ENCODE results near the gene RABGGTB. TPM values are rescaled to one million over a fixed set of nuclear protein-coding genes. Genes with fewer than 3 reads are reported as not detected.
"Not testable (repeated sequence)": the region's sequence is repeated elsewhere in the genome, so short reads cannot be mapped to it uniquely, and the experiment has no call there.

The RABGGTB gene
- total RNA-seq, 2 experiments from 2014 or later, result 91.7 to 97.2 TPM

DNA sequence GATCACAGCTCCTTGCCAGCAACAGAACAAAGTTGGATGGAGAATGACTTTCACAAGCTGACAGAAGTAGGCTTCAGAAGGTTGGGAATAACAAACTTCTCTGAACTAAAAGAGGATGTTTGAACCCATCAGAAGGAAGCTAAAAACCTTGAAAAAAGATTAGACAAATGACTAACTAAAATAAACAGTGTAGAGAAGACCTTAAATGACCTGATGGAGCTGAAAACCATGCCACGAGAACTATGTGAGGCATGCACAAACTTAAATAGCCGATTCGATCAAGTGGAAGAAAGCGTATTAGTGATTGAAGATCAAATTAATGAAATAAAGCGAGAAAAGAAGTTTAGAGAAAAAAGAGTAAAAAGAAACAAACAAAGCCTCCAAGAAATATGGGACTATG is 7.4 kb upstream of the RABGGTB start:
- H3K4me1 Mint-ChIP-seq (ENCODE audit: low read depth); H3K36me3 Mint-ChIP-seq (ENCODE audit: low read depth); H3K9me3 Mint-ChIP-seq (ENCODE audit: insufficient read depth); ATAC-seq; H3K27ac Mint-ChIP-seq; CTCF ChIA-PET; POLR2A ChIA-PET; H3K4me3 Mint-ChIP-seq; DNase-seq: not testable (repeated sequence)
- peaks cover 17% of the 10 kb centered on the region for H3K27me3 Mint-ChIP-seq (ENCODE audit: low read depth)

DNA sequence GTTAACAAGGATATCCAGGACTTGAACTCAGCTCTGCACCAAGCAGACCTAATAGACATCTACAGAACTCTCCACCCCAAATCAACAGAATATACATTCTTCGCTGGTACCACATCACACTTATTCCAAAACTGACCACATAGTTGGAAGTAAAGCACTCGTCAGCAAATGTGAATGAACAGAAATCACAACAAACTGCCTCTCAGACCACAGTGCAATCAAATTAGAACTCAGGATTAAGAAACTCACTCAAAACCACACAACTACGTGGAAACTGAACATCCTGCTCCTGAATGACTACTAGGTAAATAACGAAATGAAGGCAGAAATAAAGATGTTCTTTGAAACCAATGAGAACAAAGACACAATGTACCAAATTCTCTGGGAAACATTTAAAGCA is 5.9 kb upstream of the RABGGTB start:
- H3K36me3 Mint-ChIP-seq (ENCODE audit: low read depth); CTCF ChIA-PET; H3K27ac Mint-ChIP-seq; POLR2A ChIA-PET; H3K4me3 Mint-ChIP-seq; ATAC-seq; DNase-seq; H3K4me1 Mint-ChIP-seq (ENCODE audit: low read depth); H3K9me3 Mint-ChIP-seq (ENCODE audit: insufficient read depth): not testable (repeated sequence)
- peaks cover 17% of the 10 kb centered on the region for H3K27me3 Mint-ChIP-seq (ENCODE audit: low read depth)

DNA sequence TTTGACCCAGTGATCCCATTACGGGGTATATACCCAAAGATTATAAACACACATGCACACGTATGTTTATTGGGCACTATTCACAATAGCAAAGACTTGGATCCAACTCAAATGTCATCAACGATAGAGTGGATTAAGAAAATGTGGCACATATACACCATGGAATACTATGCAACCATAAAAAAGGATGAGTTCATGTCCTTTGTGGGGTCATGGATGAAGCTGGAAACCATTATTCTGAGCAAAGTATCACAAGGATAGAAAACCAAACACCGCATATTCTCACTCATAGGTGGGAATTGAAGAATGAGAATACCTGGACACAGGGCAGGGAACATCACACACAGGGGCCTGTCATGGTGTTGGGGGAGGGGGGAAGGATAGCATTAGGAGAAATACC is 2.1 kb upstream of the RABGGTB start:
- CTCF ChIA-PET; H3K9me3 Mint-ChIP-seq (ENCODE audit: insufficient read depth); DNase-seq; H3K27ac Mint-ChIP-seq; H3K4me3 Mint-ChIP-seq; ATAC-seq; POLR2A ChIA-PET: not testable (repeated sequence)
- H3K36me3 Mint-ChIP-seq (ENCODE audit: low read depth), result peaks cover 29% of the 10 kb centered on the region
- peaks cover 27% of the 10 kb centered on the region for H3K4me1 Mint-ChIP-seq (ENCODE audit: low read depth)
- H3K27me3 Mint-ChIP-seq (ENCODE audit: low read depth), result peaks cover 16% of the 10 kb centered on the region

DNA sequence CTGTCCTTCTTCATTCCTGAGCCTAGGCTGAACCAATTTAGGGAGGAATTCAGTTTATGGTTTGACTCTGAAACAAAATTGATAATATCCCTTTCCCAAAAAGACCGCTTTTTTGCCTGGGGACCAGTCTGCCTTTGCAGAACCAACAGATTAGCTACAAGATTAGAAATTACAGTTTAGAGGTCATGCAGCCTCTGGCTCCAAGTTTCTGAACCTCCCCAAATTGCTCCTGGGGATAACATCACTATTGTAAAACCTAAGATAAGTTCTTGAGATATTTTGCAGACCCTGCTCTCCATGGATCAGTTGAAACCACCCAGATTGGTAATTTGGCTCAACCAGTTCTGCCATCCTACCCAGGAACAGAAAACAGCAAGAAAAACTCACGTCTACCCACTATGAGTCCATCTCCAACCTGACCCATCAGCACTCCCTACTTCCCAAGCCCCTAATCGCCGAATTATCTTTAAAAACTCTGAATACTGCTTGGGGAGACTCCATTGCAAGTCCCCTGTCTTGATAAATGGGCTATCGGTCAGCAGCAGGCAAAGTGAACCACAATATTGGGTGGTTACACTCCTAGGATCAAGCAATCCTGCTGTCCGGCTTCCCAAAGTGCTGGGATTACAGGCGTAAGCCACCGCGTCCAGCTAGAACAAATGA is 605 bp upstream of the RABGGTB start:
- H3K27me3 Mint-ChIP-seq (ENCODE audit: low read depth), result peaks cover 6% of the 10 kb centered on the region
- POLR2A ChIA-PET, result interaction anchor here (0.6 to 2.2 kb wide), 7 partner anchors 10 to 1966 kb away, joined by 3 to 21 read pairs (median 3); partner anchors contain the start of gene MSH4
- no peak for DNase-seq
- H3K9me3 Mint-ChIP-seq (ENCODE audit: insufficient read depth), result no peaks in the 10 kb centered on the region
- H3K4me3 Mint-ChIP-seq, result peak overlapping the region; percentile 99
- peaks cover 44% of the 10 kb centered on the region for H3K36me3 Mint-ChIP-seq (ENCODE audit: low read depth)
- CTCF ChIA-PET, result interaction anchor here (1.3 kb wide), 1 partner anchor 15 kb away, joined by 3 read pairs; no protein-coding TSS in a partner anchor
- H3K27ac Mint-ChIP-seq, result peak overlapping the region; percentile 98
- peaks cover 38% of the 10 kb centered on the region for H3K4me1 Mint-ChIP-seq (ENCODE audit: low read depth)
- peak; percentile 13 for ATAC-seq

DNA sequence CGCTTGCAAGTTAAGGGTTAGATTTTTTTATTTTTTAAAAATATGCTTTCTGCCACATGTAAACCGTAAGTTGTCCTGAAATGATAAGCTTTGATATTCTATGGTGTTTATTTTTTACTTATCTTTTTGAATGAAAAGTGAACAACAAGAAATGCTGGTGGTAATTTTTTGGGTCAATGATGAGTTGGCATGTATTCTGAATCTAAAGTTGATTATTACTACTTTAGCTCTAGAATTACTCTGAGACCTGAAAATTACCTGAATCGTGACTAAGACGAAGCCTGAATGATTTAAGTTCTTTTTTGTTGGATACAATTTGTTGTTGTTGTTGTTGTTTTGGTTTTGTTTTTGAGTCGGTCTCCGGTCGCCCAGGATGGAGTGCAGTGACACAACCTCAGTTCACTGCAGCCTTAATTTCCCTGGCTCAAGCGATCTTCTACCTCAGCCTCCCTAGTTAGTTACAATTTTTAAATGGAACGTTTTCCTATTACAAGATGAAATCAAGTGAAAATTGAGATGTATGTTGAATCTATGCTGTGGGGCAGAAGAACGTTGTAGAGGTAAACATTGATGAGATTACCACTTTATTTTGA is 941 bp downstream of the RABGGTB start:
- ATAC-seq (no peak), DNase-seq (no peak)
- peaks cover 51% of the 10 kb centered on the region for H3K4me1 Mint-ChIP-seq (ENCODE audit: low read depth)
- H3K4me3 Mint-ChIP-seq, result peak overlapping the region; percentile 99
- CTCF ChIA-PET, result no interaction called here
- peaks cover 58% of the 10 kb centered on the region for H3K36me3 Mint-ChIP-seq (ENCODE audit: low read depth)
- POLR2A ChIA-PET, result interaction anchor here (0.6 to 2.2 kb wide), 9 partner anchors 9 to 1074 kb away, joined by 3 to 21 read pairs (median 3); partner anchors contain the start of genes CRYZ, MSH4, SLC44A5 and TYW3
- no peaks in the 10 kb centered on the region for H3K9me3 Mint-ChIP-seq (ENCODE audit: insufficient read depth)
- no peaks in the 10 kb centered on the region for H3K27me3 Mint-ChIP-seq (ENCODE audit: low read depth)
- H3K27ac Mint-ChIP-seq, result peak overlapping the region; percentile 98

DNA sequence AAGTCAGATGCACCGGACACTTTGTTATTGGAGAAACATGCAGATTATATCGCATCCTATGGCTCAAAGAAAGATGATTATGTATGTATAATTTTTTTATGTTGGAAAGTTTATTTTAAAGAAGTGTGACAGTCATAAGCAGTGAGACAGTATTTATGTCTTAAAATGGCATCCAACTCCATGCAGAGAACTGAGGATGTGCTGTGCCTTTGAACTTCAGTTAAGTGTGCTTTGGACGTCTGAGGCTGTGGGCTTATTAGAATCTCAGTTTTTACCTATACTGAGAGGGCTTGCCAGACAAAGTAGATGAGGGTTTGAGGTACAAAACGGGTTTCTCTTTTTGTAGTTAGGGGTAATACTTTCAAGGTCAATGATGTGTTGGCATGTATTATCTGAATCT is 1.5 kb downstream of the RABGGTB start:
- POLR2A ChIA-PET, result interaction anchor here (0.8 to 1.2 kb wide), 3 partner anchors 12 to 1075 kb away, joined by 3 to 4 read pairs (median 3); partner anchors contain the start of genes CRYZ and TYW3
- Mint-ChIP-seq H3K9me3 (ENCODE audit: insufficient read depth) (no peaks in the 10 kb centered on the region), H3K27me3 (ENCODE audit: low read depth) (no peaks in the 10 kb centered on the region), H3K4me3 (peak overlapping the region; percentile 99), H3K4me1 (ENCODE audit: low read depth) (peaks cover 54% of the 10 kb centered on the region), H3K36me3 (ENCODE audit: low read depth) (peaks cover 62% of the 10 kb centered on the region), H3K27ac (peak overlapping the region; percentile 98)
- CTCF ChIA-PET, result no interaction called here
- ATAC-seq (no peak), DNase-seq (no peak)

DNA sequence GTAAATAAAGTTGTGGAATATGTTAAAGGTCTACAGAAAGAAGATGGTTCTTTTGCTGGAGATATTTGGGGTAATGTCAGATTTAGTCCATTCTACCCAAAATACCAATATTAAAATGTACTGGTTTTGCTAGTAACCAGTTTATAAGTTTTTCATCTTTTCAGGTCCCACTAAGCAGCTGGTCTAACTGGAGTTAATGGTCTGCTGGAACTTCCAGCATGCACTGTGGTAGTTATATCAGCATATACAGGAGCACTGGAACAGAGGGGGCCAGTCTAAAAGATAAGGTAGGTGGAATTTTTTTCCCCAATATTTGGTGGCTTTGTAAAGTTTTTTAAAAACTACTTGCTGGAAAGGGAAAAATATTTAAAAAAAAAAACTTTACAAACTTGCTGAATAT is 3.9 kb downstream of the RABGGTB start:
- Mint-ChIP-seq H3K27me3 (ENCODE audit: low read depth) (no peaks in the 10 kb centered on the region), H3K9me3 (ENCODE audit: insufficient read depth) (no peaks in the 10 kb centered on the region), H3K27ac (no peak overlapping the region), H3K4me1 (ENCODE audit: low read depth) (peaks cover 63% of the 10 kb centered on the region), H3K4me3 (peak overlapping the region; percentile 65), H3K36me3 (ENCODE audit: low read depth) (peaks cover 82% of the 10 kb centered on the region)
- no peak for ATAC-seq
- CTCF ChIA-PET, result no interaction called here
- DNase-seq, result no peak
- POLR2A ChIA-PET, result no interaction called here

DNA sequence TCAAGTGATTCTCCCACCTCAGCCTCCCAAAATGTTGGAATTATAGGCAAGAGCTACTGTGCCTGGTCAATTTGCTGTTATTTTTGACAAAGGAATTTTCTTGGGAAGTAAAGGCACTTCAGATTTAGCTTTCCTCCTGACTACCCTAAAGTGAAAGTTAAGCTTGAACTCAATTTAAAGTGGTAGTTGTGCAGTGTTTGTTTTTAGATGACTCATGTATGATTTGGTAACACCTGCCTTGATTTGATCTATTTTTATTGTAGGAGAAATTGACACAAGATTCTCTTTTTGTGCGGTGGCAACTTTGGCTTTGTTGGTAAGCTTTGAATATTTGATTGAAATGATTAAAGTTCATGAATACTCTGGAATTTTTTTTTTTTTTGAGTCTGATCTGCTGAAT is 5.0 kb downstream of the RABGGTB start:
- POLR2A ChIA-PET, result no interaction called here
- Mint-ChIP-seq H3K9me3 (ENCODE audit: insufficient read depth) (no peaks in the 10 kb centered on the region), H3K27me3 (ENCODE audit: low read depth) (no peaks in the 10 kb centered on the region), H3K27ac (peak overlapping the region; percentile 44), H3K4me3 (peak overlapping the region; percentile 65), H3K4me1 (ENCODE audit: low read depth) (peaks cover 56% of the 10 kb centered on the region), H3K36me3 (ENCODE audit: low read depth) (peaks cover 86% of the 10 kb centered on the region)
- CTCF ChIA-PET, result interaction anchor here (0.6 kb wide), 1 partner anchor 448 kb away, joined by 3 read pairs; no protein-coding TSS in a partner anchor
- DNase-seq (no peak), ATAC-seq (no peak)

DNA sequence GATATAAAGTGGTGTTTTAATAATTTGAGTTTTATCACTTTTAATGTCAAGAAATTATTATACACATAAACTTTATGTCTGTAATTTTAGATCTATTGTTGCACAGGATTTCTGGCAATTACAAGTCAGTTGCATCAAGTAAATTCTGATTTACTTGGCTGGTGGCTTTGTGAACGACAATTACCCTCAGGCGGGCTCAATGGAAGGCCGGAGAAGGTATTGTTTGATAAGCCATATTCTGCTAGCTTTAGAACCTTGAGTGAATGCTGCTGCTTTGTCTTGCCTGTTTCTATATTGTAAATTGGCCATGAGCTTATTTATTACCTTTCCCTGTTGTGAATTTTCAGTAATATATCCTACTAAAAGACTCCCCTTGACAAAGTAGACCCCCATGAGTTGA is 6.0 kb downstream of the RABGGTB start:
- DNase-seq, result no peak
- H3K4me1 Mint-ChIP-seq (ENCODE audit: low read depth), result peaks cover 56% of the 10 kb centered on the region
- ChIA-PET POLR2A (no interaction called here), CTCF (no interaction called here)
- no peaks in the 10 kb centered on the region for H3K9me3 Mint-ChIP-seq (ENCODE audit: insufficient read depth)
- H3K27me3 Mint-ChIP-seq (ENCODE audit: low read depth), result no peaks in the 10 kb centered on the region
- H3K36me3 Mint-ChIP-seq (ENCODE audit: low read depth), result peaks cover 85% of the 10 kb centered on the region
- no peak overlapping the region for H3K4me3 Mint-ChIP-seq
- H3K27ac Mint-ChIP-seq, result no peak overlapping the region
- ATAC-seq, result no peak

DNA sequence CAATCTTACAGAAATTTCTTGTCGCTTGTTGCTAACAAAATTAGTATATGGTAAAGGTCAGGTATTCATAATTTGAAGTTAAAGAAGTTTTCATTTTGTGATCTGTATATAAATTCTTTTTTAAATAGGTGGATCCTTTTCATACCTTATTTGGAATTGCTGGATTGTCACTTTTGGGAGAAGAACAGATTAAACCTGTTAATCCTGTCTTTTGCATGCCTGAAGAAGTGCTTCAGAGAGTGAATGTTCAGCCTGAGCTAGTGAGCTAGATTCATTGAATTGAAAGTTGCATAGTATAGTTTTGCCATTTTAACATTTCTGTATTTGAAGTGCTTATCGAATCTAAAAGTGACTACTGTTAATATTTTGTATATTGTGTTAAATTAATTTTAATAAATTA is 8.3 kb downstream of the RABGGTB start:
- ATAC-seq (no peak), DNase-seq (no peak)
- Mint-ChIP-seq H3K9me3 (ENCODE audit: insufficient read depth) (no peaks in the 10 kb centered on the region), H3K27me3 (ENCODE audit: low read depth) (no peaks in the 10 kb centered on the region), H3K36me3 (ENCODE audit: low read depth) (peaks cover 78% of the 10 kb centered on the region), H3K4me3 (no peak overlapping the region), H3K27ac (no peak overlapping the region), H3K4me1 (ENCODE audit: low read depth) (peaks cover 38% of the 10 kb centered on the region)
- ChIA-PET POLR2A (interaction anchor here (0.6 to 3.3 kb wide), 2 partner anchors 8 to 13 kb away, joined by 3 to 21 read pairs; partner anchors contain the start of gene RABGGTB), CTCF (no interaction called here)

DNA sequence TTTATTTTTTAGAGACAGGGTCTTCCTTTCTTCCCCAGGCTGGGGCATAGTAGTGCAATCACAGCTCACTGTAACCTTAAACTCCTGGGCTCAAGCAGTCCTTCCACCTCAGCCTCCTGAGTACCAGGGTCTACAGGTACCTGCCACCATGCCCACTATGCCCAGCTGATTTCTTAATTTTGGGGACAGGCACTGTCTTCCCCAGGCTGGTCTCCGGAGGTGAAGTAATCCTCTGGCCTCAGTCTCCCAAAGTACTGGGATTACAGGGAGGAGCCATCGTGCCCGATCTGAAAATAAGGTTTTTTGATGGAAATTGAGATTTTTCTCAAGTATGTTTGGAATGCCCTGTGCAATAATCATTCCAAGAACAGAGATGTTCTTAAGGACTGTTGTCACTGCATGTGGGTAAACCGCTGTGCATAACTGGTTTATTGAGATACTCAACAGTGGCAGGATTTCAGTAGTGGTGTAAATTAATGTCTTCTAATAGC is 9.7 kb downstream of the RABGGTB start:
- CTCF ChIA-PET, result no interaction called here
- ATAC-seq, result no peak
- H3K4me1 Mint-ChIP-seq (ENCODE audit: low read depth), result peaks cover 29% of the 10 kb centered on the region

More for the DNA sequence above, 9.7 kb downstream of the RABGGTB start:
- Mint-ChIP-seq H3K27me3 (ENCODE audit: low read depth) (no peaks in the 10 kb centered on the region), H3K9me3 (ENCODE audit: insufficient read depth) (no peaks in the 10 kb centered on the region), H3K4me3 (no peak overlapping the region), H3K36me3 (ENCODE audit: low read depth) (peaks cover 64% of the 10 kb centered on the region), H3K27ac (no peak overlapping the region)
- POLR2A ChIA-PET, result interaction anchor here (3.3 kb wide), 1 partner anchor 10 kb away, joined by 21 read pairs; the partner anchor contains the start of gene RABGGTB
- DNase-seq, result no peak

All from activated CD8-positive, alpha-beta T cell treated with anti-CD3 and anti-CD28 coated beads, Interleukin-2, amount 10 ng/mL, durations not matched to agents 7 days and 5 days (primary cell).